VCaP (cell line): ENCODE measurements around the gene FKBP5.

Source experiments
- H3K27ac ChIP-seq: fragments of 450-650 bp; 2 replicates; pipeline ENCODE4 v1.5.1; 2017
- CTCF ChIP-seq: fragments of 450-650 bp; conservative IDR thresholded peaks from 2 replicates; pipeline ENCODE4 v1.5.1; 2017; ENCODE audit warnings: mild to moderate bottlenecking, moderate library complexity

FKBP5 gene

GRCh38 chr6:35524380-35525020 is 164.2 kb downstream of the FKBP5 start:
- TF ChIP-seq CTCF = no peak
- H3K27ac ChIP-seq = no peak overlapping the region
